Loucy (cell line): ENCODE data around the gene IL22RA2.

Experiments used
- H2AFZ ChIP-seq: fragments of 200-600 bp; sonication (generic); 2 replicates; pipeline ENCODE4 v1.6.0; 2016; ENCODE audit warnings: antibody characterized with exemption, mild to moderate bottlenecking, low read length, moderate library complexity
- H3F3A ChIP-seq: fragments of 200-600 bp; 2 replicates; pipeline ENCODE4 v1.6.0; 2016; ENCODE audit warnings: antibody characterized with exemption, low read depth, mild to moderate bottlenecking
- H3K27me3 ChIP-seq: fragments of 200-600 bp; sonication (generic); 2 replicates; pipeline ENCODE4 v1.6.1; 2014; ENCODE audit warnings: low read length, mild to moderate bottlenecking; ENCODE audit not compliant: insufficient read depth, poor library complexity, severe bottlenecking
- H3K36me3 ChIP-seq: fragments of 200-600 bp; sonication (generic); 2 replicates; pipeline ENCODE4 v1.6.1; 2016; ENCODE audit warnings: low read length; ENCODE audit not compliant: insufficient read depth
- H3K4me1 ChIP-seq: fragments of 200-600 bp; sonication (generic); 2 replicates; pipeline ENCODE4 v1.5.1; 2014; ENCODE audit warnings: low read length, mild to moderate bottlenecking; ENCODE audit not compliant: insufficient read depth, poor library complexity, severe bottlenecking
- H3K4me2 ChIP-seq: fragments of 200-600 bp; sonication (generic); 2 replicates; pipeline ENCODE4 v1.6.0; 2014; ENCODE audit warnings: antibody characterized with exemption, low read length, low read depth, mild to moderate bottlenecking; ENCODE audit not compliant: poor library complexity, severe bottlenecking
- H3K4me3 ChIP-seq: fragments of 200-600 bp; sonication (generic); 2 replicates; pipeline ENCODE4 v1.5.1; 2014; ENCODE audit warnings: low read length, mild to moderate bottlenecking, mixed read lengths; ENCODE audit not compliant: poor library complexity, severe bottlenecking
- H3K79me2 ChIP-seq: fragments of 200-600 bp; sonication (generic); 2 replicates; pipeline ENCODE4 v1.6.1; 2014; ENCODE audit warnings: low read length; ENCODE audit not compliant: insufficient read depth
- H3K9ac ChIP-seq: fragments of 200-600 bp; sonication (generic); 2 replicates; pipeline ENCODE4 v1.6.0; 2014; ENCODE audit warnings: mild to moderate bottlenecking, low read depth, low read length, moderate library complexity; ENCODE audit not compliant: poor library complexity, severe bottlenecking
- H3K9me2 ChIP-seq: fragments of 200-600 bp; sonication (generic); replicated peaks from 2 replicates; pipeline ENCODE4 v1.6.1; 2016; ENCODE audit warnings: low read depth, low read length, mixed read lengths
- H3K9me3 ChIP-seq: fragments of 200-600 bp; sonication (generic); 2 replicates; pipeline ENCODE4 v1.6.1; 2014; ENCODE audit warnings: mild to moderate bottlenecking, antibody characterized with exemption, low read length, low read depth; ENCODE audit not compliant: insufficient read depth
- H4K20me1 ChIP-seq: fragments of 200-600 bp; sonication (generic); 2 replicates; pipeline ENCODE4 v1.6.0; 2014; ENCODE audit warnings: antibody characterized with exemption, low read length, mild to moderate bottlenecking; ENCODE audit not compliant: insufficient read depth, poor library complexity, severe bottlenecking
- EZH2phosphoT487 ChIP-seq: fragments of 200-600 bp; IDR thresholded peaks from 2 replicates; pipeline ENCODE4 v1.6.1; 2018; ENCODE audit warnings: antibody characterized with exemption, mild to moderate bottlenecking, moderate library complexity, borderline replicate concordance
- TF ChIP-seq, protein P1 (sequence below): fragments of 200-600 bp; sonication (generic); conservative IDR thresholded peaks from 2 replicates; pipeline ENCODE4 v1.5.1; 2014; ENCODE audit warnings: mild to moderate bottlenecking, antibody characterized with exemption, low read length

Gene IL22RA2

DNA sequence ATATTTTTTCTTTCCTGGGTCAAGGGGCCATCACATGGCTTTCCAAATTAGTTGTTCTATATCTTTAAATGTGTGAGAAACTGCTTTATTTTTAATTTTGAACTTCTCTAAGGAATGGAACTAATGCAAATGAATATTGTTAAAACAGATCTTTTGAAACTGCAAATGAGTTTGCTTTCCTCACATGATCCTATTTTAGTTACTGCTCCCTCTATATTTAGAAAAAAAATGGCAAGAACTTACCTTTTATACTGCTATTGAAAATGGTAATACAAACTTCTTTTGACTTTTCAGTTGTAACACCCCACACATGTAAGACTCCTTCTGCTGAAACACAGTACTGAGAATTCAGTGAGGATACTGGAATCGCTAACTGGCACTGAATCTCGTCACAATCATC lies 29.8 kb upstream of the IL22RA2 start:
- peaks cover 50% of the 10 kb centered on the region for H3K36me3 ChIP-seq
- no peaks in the 10 kb centered on the region for H3K79me2 ChIP-seq
- H3K9ac ChIP-seq, result no peak overlapping the region
- H4K20me1 ChIP-seq, result no peaks in the 10 kb centered on the region
- H3K4me1 ChIP-seq, result no peaks in the 10 kb centered on the region
- TF ChIP-seq, protein P1, sequence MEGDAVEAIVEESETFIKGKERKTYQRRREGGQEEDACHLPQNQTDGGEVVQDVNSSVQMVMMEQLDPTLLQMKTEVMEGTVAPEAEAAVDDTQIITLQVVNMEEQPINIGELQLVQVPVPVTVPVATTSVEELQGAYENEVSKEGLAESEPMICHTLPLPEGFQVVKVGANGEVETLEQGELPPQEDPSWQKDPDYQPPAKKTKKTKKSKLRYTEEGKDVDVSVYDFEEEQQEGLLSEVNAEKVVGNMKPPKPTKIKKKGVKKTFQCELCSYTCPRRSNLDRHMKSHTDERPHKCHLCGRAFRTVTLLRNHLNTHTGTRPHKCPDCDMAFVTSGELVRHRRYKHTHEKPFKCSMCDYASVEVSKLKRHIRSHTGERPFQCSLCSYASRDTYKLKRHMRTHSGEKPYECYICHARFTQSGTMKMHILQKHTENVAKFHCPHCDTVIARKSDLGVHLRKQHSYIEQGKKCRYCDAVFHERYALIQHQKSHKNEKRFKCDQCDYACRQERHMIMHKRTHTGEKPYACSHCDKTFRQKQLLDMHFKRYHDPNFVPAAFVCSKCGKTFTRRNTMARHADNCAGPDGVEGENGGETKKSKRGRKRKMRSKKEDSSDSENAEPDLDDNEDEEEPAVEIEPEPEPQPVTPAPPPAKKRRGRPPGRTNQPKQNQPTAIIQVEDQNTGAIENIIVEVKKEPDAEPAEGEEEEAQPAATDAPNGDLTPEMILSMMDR, result no peak
- no peak for TF ChIP-seq EZH2phosphoT487
- H3K9me2 ChIP-seq, result no peaks in the 10 kb centered on the region
- H3K4me3 ChIP-seq, result no peak overlapping the region
- no peaks in the 10 kb centered on the region for H3K27me3 ChIP-seq
- H3K9me3 ChIP-seq, result peaks cover 2% of the 10 kb centered on the region; the same call in 1 of the 2 replicates
- H3K4me2 ChIP-seq, result no peak overlapping the region
- no peaks in the 10 kb centered on the region for H3F3A ChIP-seq
- no peak overlapping the region for H2AFZ ChIP-seq

DNA sequence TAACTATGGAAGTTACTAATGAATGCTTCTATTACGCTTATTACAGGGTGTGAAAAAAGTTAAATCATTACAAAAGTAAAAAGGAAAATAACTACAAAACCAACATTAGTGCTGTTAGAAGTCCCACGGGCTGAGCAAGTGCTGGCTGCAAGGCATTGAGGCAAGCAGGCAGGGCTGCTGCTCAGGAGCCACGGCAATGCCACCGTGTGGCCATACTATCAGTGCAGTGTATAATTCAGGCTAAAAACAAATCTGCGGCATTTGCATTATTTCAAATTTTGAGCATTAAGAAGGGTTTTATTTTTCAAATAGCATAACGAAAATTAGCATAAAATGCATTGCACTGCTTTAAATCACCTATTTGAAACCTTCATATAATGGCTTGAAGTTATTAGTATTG lies 28.6 kb upstream of the IL22RA2 start:
- H3K36me3 ChIP-seq, result peaks cover 55% of the 10 kb centered on the region
- H4K20me1 ChIP-seq, result no peaks in the 10 kb centered on the region
- H3K27me3 ChIP-seq, result no peaks in the 10 kb centered on the region

GRCh38 chr6:137201006-137201405 lies 27.6 kb upstream of the IL22RA2 start:
- Histone ChIP-seq H3K4me2 (no peak overlapping the region), H2AFZ (no peak overlapping the region), H3K27me3 (no peaks in the 10 kb centered on the region), H3K9me2 (no peaks in the 10 kb centered on the region), H3K79me2 (no peaks in the 10 kb centered on the region), H3F3A (no peaks in the 10 kb centered on the region), H3K36me3 (peaks cover 48% of the 10 kb centered on the region), H3K9ac (no peak overlapping the region), H4K20me1 (no peaks in the 10 kb centered on the region), H3K4me3 (no peak overlapping the region), H3K9me3 (no peaks in the 10 kb centered on the region), H3K4me1 (peaks cover 3% of the 10 kb centered on the region)
- no peak for TF ChIP-seq EZH2phosphoT487
- TF ChIP-seq, protein P1, result no peak

More for the DNA sequence above, 28.6 kb upstream of the IL22RA2 start:
- Histone ChIP-seq H3K9ac (no peak overlapping the region), H3K9me3 (no peaks in the 10 kb centered on the region), H3K4me2 (no peak overlapping the region), H2AFZ (no peak overlapping the region), H3K9me2 (no peaks in the 10 kb centered on the region), H3K4me3 (no peak overlapping the region), H3F3A (no peaks in the 10 kb centered on the region), H3K79me2 (no peaks in the 10 kb centered on the region), H3K4me1 (no peaks in the 10 kb centered on the region)
- TF ChIP-seq, protein P1, result peak; percentile 38
- TF ChIP-seq EZH2phosphoT487, result no peak
